HG03159 (cell line): ENCODE results near the gene DNAJB12.
"Not testable (repeated sequence)": the region's sequence is repeated elsewhere in the genome, so short reads cannot be mapped to it uniquely, and the experiment has no call there.

ENCODE experiments used
- ATAC-seq: cut with Tn5 transposase; IDR thresholded peaks from one replicate; pipeline ENCODE4 v1.9.1; 2021; ENCODE audit warnings: mild to moderate bottlenecking, moderate library complexity; ENCODE audit not compliant: unreplicated experiment

The DNAJB12 gene

GRCh38 chr10:72355214-72355555 is 466 bp upstream of the DNAJB12 start:
- ATAC-seq = no peak

- ATAC-seq = peak; percentile 11
These were observed 759 bp downstream of the DNAJB12 start for GRCh38 chr10:72353965-72354355.

- no peak for ATAC-seq
These were observed 1.4 kb downstream of the DNAJB12 start for GRCh38 chr10:72353028-72353964.

GRCh38 chr10:72351479-72351878 is 3.2 kb downstream of the DNAJB12 start:
- ATAC-seq = no peak

- no peak for ATAC-seq
These were observed 5.3 kb downstream of the DNAJB12 start for GRCh38 chr10:72349438-72349837.

- ATAC-seq = no peak
These were observed 6.4 kb downstream of the DNAJB12 start for GRCh38 chr10:72348282-72348681.

GRCh38 chr10:72346117-72346516 is 8.6 kb downstream of the DNAJB12 start:
- not testable (repeated sequence) for ATAC-seq

- ATAC-seq = no peak
These were observed 9.8 kb downstream of the DNAJB12 start for GRCh38 chr10:72344932-72345331.

- ATAC-seq = no peak
These were observed 11.8 kb downstream of the DNAJB12 start for GRCh38 chr10:72342911-72343310.

GRCh38 chr10:72340510-72341261 is 14.0 kb downstream of the DNAJB12 start:
- ATAC-seq = no peak

- no peak for ATAC-seq
These were observed 16.5 kb downstream of the DNAJB12 start for GRCh38 chr10:72338180-72338579.

GRCh38 chr10:72337722-72338121 is 17.0 kb downstream of the DNAJB12 start:
- no peak for ATAC-seq

- ATAC-seq = no peak
These were observed 17.6 kb downstream of the DNAJB12 start for GRCh38 chr10:72337039-72337629.

- ATAC-seq = no peak
These were observed 18.3 kb downstream of the DNAJB12 start for GRCh38 chr10:72336259-72337038.

GRCh38 chr10:72335394-72336258 is 19.1 kb downstream of the DNAJB12 start:
- peak; percentile 37 for ATAC-seq

- ATAC-seq = peak; percentile 58
These were observed 19.8 kb downstream of the DNAJB12 start for GRCh38 chr10:72334825-72335393.

GRCh38 chr10:72334196-72334824 is 20.4 kb downstream of the DNAJB12 start:
- peak; percentile 2 for ATAC-seq

GRCh38 chr10:72333112-72334015 is 21.4 kb downstream of the DNAJB12 start:
- ATAC-seq = no peak
